ENCODE data around the gene SAFB. TPM values are rescaled to one million over a fixed set of nuclear protein-coding genes. Genes with fewer than 3 reads are reported as not detected.
"Not testable (repeated sequence)": the region's sequence is repeated elsewhere in the genome, so short reads cannot be mapped to it uniquely, and the experiment has no call there.

SAFB gene
- total RNA-seq, 1 donor: 101 TPM

DNA sequence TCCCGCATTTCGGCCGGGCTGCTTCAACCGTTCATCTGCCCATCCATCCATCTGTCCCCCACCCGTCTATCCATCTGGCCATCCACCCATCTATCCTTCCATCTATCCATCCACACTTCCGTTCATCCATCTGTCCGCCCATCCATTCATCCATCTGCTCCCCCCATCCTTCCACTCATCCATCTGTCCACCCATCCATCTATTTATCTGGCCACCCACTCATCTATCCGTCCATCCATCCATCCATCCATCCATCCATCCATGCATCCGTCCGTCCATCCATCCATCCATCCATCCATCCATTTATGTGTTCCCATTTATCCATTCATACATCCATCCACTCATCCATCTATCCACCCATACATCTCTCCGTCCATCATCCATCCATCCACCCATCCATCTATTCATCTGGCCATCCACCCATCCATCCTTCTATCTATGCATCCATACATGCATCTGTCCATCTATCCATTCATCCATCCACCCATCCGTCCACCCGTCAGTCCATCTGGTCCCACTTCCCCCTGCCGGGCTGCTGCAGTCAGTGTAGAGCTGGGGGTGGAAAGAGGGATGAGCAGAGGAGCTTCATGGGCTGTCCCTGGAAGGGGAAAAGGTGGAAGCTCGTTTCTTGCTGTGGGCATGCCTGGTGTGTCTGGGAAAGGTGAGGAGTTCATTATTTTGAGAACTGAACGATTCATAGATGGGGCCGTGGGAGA lies 58.7 kb downstream of the SAFB start:
- no peak for DNase-seq (ENCODE audit: low read depth in 2 of 3, low spot score in 2 of 3)

DNA sequence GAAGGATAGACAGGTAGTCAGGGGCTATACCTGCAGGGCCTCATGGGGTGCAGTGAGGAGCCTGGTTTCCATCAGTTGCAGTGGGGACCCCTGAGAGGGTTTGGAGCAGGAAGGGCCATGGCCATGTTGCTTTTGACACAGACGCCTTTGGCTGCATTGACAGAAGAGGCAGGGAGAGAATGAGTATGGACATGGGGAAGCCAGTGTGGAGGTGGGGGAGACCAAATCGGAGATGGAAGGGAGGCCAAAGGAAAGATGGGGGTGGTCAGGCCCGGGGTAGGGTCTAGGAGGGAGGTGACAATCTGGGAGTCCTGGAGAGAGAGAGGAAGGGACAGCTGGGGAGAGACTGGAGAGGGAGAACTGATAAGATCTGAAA lies 59.2 kb downstream of the SAFB start:
- no peak for DNase-seq (ENCODE audit: low read depth in 2 of 3, low spot score in 2 of 3)

DNA sequence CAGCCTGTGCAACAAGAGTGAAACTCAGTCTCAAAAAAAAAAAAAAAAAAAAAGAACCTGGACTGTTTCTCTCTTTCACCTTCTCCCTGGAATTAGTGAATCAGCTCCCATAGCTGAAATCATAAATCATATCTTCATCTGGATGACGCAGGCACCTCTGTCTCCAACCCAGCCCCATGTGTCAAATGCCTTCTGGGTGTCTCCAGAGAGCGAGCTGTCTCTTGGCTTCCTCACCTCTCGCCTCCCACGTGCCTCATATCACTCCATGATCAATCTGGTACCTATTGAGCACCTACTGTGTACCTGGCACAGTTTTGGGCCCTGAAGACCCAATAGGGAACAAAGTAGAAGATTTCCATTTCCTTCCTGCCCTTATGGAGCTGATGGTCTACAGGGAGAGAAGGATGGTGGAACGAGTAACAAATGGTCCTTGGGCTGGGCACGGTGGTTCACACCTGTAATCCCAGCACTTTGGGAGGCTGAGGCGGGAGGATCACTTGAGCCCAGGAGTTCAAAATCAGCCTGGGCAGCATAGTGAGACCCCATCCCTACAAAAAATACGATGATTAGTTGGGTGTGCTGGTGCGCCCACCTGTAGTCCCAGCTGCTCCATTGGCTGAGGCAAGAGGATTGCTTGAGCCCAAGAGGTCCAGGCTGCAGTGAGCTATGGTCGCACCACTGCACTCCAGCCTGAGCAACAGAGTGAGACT lies 60.4 kb downstream of the SAFB start:
- no peak for DNase-seq (ENCODE audit: low read depth in 2 of 3, low spot score in 2 of 3)

DNA sequence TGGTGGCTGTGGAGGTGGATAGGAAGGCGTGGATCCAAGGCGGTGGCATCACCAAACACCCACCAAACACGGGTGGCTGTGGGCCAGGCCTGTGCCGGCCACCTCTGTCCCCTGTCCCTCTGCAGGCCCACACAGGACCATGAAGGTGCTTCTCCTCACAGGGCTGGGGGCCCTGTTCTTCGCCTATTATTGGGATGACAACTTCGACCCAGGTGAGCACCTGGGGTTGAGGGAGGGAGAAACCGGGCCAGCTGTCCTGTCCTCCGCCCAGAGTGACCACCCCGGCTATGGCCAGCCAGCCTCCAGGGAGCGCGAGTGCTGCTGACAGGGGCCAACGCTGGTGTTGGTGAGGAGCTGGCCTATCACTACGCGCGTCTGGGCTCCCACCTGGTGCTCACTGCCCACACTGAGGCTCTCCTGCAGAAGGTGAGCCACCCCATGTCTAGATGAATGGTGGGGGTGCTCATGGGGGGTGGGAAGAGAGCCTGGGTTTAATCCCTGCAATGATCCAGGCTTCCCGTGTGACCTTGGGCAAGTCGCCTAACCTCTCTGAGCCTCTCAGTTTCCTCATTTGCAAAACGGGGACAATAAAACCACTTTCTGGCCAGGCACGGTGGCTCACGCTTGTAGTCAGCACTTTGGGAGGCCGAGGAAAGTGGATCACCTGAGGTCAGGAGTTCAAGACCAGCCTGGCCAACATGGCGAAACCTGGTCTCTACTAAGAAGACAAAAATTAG lies 62.0 kb downstream of the SAFB start:
- no peak for DNase-seq (ENCODE audit: low read depth in 2 of 3, low spot score in 2 of 3)

DNA sequence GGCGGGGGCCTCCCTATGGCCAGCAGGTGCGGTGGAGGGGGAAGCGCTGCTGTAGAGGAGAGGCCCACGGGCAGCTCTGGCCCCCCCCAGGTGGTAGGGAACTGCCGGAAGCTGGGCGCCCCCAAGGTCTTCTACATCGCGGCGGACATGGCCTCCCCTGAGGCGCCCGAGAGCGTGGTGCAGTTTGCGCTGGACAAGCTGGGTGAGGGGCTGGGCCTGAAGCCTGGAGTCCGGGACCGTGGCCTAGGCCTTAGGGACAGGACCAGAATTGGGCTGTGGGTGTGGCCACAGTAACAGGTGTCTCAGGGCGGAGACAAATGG lies 63.4 kb downstream of the SAFB start:
- no peak for DNase-seq (ENCODE audit: low read depth in 2 of 3, low spot score in 2 of 3)

DNA sequence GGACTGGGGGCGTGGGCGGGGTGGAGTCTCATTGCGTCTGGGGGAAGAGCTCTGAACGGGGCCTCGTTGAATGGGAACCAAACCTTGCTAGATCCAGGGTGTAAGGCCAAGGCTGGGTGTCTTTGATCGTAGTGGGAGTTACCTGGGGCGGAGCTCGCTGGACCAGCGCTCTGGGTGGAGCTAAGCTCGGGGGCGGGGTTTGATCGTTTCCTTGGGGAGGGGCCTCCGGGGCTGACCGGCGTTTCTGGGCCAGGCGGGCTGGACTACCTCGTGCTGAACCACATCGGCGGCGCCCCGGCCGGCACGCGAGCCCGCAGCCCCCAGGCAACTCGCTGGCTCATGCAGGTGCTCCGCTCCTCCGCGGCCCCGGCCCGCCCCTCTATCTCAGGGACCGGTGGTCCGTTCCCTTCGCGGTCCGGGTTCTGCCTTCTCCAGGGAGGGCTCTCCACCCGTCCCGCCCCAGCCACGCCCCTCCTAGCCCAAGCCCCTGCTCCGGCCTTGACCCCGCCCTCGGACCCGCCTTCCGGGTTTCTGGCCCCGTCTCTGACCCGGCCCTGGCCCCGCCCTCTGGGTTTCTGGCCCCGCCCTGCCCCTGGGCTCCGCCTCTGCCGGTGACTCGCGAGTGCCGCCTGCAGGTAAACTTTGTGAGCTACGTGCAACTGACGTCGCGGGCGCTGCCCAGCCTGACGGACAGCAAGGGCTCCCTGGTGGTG lies 63.9 kb downstream of the SAFB start:
- DNase-seq (ENCODE audit: low read depth in 2 of 3, low spot score in 2 of 3): peak; percentile 81 to 97 (median 97)

DNA sequence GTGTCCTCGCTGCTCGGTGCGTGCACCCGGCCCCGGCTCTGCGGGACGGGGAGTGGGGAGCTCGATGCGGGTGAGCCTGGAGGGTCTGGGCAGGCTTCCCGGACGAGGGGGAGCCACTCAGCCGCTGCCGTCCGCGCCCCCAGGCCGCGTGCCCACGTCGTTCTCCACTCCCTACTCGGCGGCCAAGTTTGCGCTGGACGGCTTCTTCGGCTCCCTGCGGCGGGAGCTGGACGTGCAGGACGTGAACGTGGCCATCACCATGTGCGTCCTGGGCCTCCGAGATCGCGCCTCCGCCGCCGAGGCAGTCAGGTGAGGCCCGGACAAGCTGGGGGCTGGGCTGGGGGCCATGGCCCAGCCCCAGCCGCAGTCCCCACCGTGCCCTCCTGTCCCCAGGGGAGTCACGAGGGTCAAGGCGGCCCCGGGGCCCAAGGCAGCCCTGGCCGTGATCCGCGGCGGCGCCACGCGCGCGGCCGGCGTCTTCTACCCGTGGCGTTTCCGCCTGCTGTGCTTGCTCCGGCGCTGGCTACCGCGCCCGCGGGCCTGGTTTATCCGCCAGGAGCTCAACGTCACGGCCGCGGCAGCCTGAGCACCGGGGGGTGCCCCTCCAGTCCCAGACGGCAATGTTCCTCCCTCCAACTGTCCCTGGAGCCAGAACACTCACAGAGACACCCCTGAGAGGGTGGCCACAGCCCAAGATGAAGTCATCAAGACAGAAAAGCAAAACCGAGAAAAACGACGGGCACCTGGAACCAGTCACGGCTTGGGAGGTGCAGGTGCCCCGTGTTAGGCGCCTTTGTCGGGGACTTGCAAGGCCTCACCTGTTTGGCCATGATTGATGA lies 64.7 kb downstream of the SAFB start:
- no peak for DNase-seq (ENCODE audit: low read depth in 2 of 3, low spot score in 2 of 3)

DNA sequence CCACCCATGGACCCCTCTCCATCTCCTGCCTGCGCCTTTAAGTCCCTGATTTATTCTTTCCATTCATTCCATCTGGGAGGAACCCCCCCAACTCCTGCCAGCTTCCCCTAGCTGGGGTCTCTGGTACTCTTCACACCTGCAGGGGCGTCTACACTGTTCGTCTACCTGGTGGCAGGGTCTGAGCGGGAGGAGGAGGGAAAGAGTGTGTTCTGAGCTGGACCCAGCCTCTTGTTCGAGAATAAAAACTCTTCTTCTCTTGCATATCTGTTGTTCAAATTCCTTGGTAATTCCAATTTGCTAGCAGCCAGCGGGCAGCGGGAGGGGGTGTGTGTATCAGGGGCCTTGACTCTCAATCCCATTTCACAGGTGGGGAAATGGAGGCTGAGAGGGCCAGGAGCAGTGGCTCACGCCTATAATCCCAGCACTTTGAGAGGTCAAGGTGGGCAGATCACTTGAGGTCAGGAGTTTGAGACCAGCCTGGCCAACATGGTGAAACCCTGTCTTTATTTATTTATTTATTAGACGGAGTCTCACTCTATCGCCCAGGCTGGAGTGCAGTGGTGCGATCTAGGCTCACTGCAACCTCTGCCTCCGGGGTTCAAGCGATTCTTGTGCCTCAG lies 65.5 kb downstream of the SAFB start:
- not testable (repeated sequence) for DNase-seq (ENCODE audit: low read depth in 2 of 3, low spot score in 2 of 3)

DNA sequence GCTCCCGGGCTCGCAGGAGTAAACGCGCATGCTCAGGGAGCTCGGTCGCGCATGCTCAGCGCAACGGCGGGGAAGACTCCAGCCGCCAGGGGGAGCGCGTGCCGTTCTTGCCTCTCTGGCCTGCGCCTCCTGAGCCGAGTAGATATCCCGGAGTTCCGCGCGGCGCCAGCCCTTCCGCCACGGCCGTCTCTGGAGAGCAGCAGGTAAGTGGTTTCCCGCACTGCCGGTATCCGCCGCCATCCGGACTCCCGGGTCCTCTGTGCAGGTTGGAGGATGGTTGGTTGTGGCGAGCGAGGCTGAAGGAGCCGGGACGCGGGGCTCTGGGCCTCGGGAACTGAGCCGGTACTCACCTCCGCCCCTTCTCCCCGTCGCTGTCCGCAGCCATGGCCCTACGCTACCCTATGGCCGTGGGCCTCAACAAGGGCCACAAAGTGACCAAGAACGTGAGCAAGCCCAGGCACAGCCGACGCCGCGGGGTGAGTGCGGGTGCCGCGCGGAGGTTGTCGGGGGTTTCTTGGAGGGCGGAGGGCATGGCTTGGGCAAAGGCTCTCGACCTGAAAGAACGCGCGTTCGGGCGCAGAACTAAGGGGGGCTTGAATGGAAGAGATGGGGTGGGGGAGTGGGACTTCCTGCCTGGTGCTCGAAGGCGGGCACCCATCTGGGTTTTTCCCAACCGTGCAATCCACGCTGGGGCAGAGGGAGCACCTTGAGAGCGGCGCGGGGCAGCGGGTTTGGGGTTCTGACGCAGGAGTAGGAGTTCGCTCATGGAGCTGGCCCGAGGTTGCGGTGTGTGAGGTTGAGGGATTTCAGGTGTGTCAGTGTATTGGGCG lies 67.5 kb downstream of the SAFB start, which contains the start of gene RPL36:
Gene RPL36, plus strand, starts transcription at position 171 of the 830 bp plus-strand sequence. Its CDS starts 213 bp downstream, at position 384.
- DNase-seq (ENCODE audit: low read depth in 2 of 3, low spot score in 2 of 3): peak; percentile 96 to 99 (median 98)

DNA sequence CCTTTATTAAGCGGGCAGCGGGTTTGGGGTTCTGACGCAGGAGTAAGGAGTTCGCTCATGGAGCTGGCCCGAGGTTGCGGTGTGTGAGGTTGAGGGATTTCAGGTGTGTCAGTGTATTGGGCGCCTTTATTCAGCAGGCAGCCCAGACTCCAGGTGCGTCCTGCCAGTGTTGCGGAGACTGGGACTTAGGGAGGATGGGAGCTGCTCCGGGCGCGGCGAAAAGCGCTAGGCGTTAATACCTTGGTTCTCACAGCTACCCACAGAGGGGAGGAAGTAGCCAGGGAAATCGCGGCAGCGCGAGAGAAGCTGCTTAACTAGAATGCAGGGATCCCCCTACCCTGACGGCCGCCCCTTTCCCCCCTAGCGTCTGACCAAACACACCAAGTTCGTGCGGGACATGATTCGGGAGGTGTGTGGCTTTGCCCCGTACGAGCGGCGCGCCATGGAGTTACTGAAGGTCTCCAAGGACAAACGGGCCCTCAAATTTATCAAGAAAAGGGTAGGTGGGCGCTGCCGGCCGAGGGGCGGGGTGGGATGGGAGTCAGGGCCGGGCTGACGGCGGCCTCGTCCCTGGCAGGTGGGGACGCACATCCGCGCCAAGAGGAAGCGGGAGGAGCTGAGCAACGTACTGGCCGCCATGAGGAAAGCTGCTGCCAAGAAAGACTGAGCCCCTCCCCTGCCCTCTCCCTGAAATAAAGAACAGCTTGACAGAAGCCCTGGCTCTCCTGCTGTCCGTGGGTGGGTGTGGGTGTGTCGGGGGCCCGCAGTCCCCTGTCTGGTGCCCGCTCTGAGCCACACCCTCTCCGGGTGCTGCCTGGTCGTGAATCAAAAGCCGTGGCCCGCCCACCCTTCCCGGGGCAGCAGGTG lies 68.3 kb downstream of the SAFB start:
- peak in 2 of 3 donors; percentile 26 to 29 for DNase-seq (ENCODE audit: low read depth in 2 of 3, low spot score in 2 of 3)

DNA sequence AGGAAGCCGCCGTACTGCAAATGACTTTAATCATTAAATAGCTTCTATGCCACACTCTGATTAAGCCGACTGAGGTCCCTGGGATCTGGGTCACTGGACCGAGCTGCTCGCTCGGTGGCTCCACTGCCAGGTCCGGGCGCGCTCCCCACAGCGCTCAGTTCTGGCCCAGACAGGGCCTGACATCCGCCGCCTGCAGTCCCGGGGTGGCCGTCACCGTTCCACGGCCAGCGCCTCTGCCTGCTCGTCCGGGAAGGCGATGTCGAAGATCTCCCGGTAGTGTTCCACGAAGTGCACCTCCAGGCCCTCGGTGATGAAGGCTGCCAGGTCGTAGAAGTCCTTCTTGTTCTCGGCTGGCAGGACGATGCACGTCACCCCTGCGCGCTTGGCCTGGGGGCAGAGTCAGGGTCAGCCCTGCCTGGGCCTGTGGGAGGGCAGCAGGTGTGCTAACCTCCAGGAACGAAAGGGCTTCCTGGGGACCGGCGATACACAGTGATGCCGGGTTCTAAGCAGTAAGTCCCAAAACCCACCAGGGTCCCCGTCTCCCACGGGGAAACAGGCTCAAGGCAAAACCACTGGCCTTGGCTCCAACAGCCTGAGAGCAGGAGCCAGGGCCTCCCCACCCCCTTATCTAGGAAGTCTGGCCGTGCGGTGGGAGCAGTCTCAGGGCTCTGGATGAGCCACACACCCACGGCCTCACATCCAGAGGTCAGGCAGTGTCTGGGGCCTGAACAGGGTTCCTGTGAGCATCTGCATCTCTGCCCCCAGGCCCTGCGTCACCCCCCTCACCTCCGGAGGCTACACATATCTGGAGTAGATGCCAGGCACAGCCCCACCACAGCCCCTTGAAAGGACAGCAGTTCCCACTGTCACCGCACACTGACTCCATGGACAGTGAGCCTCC lies 69.2 kb downstream of the SAFB start:
- no peak for DNase-seq (ENCODE audit: low read depth in 2 of 3, low spot score in 2 of 3)

DNA sequence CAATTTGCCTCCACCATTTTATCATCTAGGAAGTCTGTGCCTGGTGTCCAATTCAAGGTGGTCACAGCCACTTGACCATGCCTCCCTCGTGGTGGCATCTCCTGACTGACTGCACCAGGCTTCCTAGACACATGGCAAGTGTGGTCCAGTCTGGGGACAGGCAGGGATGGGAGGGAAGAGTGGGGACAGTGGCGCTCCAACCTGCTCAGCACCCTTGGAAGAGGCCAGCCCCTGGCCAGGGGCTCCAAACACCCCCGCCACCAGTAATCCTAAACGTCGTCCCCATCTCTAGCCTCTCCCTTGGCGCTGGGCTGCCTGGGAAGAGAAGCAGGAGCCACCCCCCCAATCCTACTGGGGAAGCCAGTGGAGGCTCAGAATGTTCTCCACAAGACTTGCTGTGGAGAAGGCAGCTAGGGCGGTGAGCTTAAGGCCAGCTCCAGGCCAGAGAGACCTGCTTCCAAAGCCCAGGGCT lies 69.9 kb downstream of the SAFB start:
- DNase-seq (ENCODE audit: low read depth in 2 of 3, low spot score in 2 of 3): no peak

DNA sequence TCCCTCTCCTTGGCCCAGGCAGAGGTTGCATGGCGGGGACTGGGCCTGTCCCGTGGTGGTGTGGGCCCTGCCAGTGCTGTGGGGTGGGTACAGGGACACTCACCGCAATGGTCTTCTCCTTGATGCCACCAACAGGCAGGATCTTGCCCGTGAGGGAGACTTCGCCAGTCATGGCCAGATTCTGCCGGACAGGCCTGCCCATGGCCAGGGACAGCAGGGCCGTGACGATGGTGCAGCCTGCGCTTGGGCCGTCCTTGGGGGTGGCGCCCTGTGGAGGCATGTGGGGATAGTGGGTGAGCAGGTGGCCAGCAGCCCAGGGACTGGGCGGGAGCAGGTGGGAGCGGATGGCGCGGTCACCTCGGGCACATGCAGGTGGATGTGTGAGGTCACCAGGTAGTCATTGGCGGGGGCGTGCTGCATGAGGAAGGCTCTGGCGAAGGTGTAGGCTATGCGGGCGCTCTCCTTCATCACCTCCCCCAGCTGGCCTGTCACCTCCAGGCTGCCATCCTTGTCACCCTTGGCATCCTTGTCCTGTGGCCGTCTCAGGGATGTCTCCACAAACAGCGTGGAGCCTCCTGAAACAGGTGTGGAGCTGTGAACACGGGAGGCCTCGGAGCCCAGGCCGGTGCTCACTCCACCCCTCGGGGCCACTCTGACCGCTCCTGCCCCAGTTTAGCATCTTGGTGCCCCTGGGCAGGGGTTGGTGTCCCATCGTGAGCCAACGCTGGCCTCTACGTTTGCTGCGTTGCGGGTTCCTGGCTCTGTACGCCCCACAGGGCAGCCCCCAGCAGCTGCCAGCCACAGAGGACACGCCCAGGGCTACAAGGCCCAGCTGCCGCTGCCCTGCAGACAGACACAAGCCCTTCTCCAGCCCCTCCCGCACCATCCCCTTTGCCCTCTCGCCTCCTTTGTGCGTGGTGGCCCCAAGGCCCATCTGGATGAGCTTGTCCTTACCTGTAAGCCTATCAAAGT lies 70.6 kb downstream of the SAFB start:
- no peak for DNase-seq (ENCODE audit: low read depth in 2 of 3, low spot score in 2 of 3)

DNA sequence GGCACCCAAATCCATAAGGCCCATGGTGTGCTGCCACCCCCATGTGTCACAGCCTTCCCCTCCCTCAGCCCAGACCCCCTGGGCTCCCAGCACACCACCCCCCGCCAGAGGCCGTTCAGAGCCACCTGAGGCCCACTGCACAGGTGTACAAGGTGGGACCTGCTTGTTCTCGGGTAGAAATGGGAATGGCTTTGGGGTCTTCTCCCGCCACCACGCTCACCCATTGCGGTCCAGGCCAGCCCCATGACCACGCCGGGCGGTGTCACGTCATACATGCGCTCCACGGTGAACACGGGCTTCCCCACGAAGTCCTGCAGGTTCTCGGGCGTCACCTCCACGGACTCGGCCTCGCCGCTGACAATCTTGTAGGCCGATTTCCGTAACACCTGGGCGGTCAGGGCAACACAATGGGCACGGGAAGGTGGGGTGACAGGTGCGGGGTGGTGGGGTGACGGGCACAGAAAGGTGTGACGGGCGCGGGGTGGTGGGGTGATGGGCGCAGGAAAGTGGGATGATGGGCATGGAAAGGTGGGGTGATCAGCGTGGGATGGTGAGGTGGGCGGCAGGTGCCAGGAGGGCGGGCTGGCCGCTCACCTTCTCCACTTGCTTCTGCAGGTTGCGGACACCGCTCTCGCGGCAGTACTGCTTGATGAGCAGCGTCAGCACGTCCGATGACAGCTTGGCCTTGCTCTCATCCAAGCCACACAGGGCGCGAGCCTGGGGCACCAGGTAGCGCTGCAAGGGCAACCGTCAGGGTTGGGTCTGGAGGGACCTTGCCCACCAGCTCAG lies 71.5 kb downstream of the SAFB start:
- DNase-seq (ENCODE audit: low read depth in 2 of 3, low spot score in 2 of 3): no peak

All from hematopoietic multipotent progenitor cell (in vitro differentiated cells).